DND-41 (cell line): Measurements from ENCODE around the gene TMEM18.

Experiments
- ATAC-seq: fragments of 200-7000 bp; cut with Tn5 transposase; 3 replicates; pipeline ENCODE4 v1.9.1; 2021; ENCODE audit warnings: low read depth; ENCODE audit not compliant: insufficient read depth
- DNase-seq: peaks from one replicate; pipeline ENCODE4 v3.0.0-alpha.2; 2020
- H2AFZ ChIP-seq: 2 replicates; pipeline ENCODE4 v1.6.0; 2012; ENCODE audit warnings: low read depth, low read length
- H3K27ac ChIP-seq: 2 replicates; pipeline ENCODE4 v1.5.1; 2012; ENCODE audit warnings: low read length, inconsistent platforms
- H3K27me3 ChIP-seq: fragments of 200-600 bp; sonication (generic); 2 replicates; pipeline ENCODE4 v1.6.0; 2012; ENCODE audit warnings: low read length, mild to moderate bottlenecking, inconsistent platforms; ENCODE audit not compliant: insufficient read depth, poor library complexity
- H3K36me3 ChIP-seq: 2 replicates; pipeline ENCODE4 v1.5.1; 2012; ENCODE audit warnings: low read length, inconsistent platforms; ENCODE audit not compliant: insufficient read depth
- H3K4me1 ChIP-seq: 2 replicates; pipeline ENCODE4 v1.5.1; 2012; ENCODE audit warnings: mild to moderate bottlenecking, low read length; ENCODE audit not compliant: insufficient read depth
- H3K4me2 ChIP-seq: 2 replicates; pipeline ENCODE4 v1.6.0; 2012; ENCODE audit warnings: mild to moderate bottlenecking, moderate library complexity, low read length, inconsistent platforms; ENCODE audit not compliant: insufficient read depth
- H3K4me3 ChIP-seq, 2 experiments: fragments of 200-600 bp in 1 of 2; shearing (Covaris generic) in 1 of 2; 2 replicates each; pipeline ENCODE4 v1.5.1; 2012 to 2016; ENCODE audit warnings: inconsistent platforms in 2 of 2, low read length in 2 of 2, mild to moderate bottlenecking in 2 of 2, low read depth in 1 of 2, moderate library complexity in 1 of 2
- H3K79me2 ChIP-seq: 2 replicates; pipeline ENCODE4 v1.6.0; 2012; ENCODE audit warnings: low read length, inconsistent platforms; ENCODE audit not compliant: insufficient read depth
- H3K9ac ChIP-seq: 2 replicates; pipeline ENCODE4 v1.6.0; 2012; ENCODE audit warnings: low read depth, mild to moderate bottlenecking, inconsistent platforms, low read length, moderate library complexity
- H3K9me3 ChIP-seq: 2 replicates; pipeline ENCODE4 v1.5.1; 2012; ENCODE audit warnings: low read length, moderate library complexity, mild to moderate bottlenecking, inconsistent platforms; ENCODE audit not compliant: insufficient read depth, severe bottlenecking
- H4K20me1 ChIP-seq: 2 replicates; pipeline ENCODE4 v1.6.0; 2012; ENCODE audit warnings: low read length; ENCODE audit not compliant: insufficient read depth
- EZH2 ChIP-seq: IDR thresholded peaks from 3 replicates; pipeline ENCODE4 v1.6.1; 2012; ENCODE audit warnings: borderline replicate concordance, low read depth, mild to moderate bottlenecking, moderate library complexity, low read length, inconsistent platforms; ENCODE audit not compliant: severe bottlenecking
- TF ChIP-seq, protein P1 (sequence below): IDR thresholded peaks from 2 replicates; pipeline ENCODE4 v1.5.1; 2012; ENCODE audit warnings: borderline replicate concordance, low read length, moderate library complexity, mild to moderate bottlenecking; ENCODE audit not compliant: poor library complexity, severe bottlenecking; ENCODE audit errors: extremely low read depth

Gene TMEM18

DNA sequence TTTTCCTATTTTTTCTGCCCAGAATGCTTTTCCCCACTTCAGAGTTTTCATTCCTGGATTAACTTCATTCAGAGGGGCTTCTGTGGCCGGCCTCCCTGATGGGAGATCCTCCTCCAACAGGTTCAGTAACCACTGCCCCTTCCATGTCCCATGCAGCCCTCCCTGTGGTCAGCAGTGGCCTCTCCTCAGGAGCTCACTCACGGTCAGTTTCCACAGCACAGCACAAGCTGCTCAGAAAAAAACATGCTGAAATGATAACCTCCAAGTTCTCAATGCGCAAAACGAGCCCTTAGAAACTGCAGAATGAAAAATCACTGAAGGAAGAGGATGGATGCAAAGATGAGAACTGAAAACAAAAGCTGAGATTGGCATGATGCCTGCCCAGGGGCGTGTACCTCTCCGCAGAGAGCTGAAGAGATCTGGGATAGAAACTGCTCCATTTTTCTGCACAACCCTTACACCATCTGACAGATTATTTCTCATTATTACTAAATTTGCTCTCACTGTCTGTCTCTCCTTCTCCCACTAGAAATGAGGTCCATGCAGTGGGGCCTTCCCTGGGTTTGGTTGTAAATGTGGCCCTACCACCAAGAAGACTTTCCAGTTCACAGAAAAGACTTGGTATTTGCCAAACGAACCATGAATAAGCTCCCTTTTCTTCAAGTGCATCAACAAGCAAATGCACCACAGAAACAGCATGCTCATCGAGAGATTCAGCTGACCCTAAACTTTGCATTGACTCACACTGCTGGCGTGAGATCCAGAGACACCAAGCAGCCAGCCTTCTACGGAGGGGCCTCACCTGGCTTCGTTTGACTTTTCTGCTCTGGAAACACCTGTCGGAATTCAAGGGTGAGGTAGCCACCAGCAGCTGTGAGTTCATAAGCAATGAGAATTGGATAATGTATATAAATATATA lies 51.5 kb downstream of the TMEM18 start:
- H3K4me3 ChIP-seq: no peak overlapping the region
- H3K4me1 ChIP-seq: no peaks in the 10 kb centered on the region
- no peaks in the 10 kb centered on the region for H3K9me3 ChIP-seq
- H3K4me2 ChIP-seq: no peak overlapping the region
- H2AFZ ChIP-seq: no peak overlapping the region
- H3K27ac ChIP-seq: no peak overlapping the region
- ATAC-seq (no peak), DNase-seq (no peak)
- H3K9ac ChIP-seq: no peak overlapping the region
- H3K79me2 ChIP-seq: no peaks in the 10 kb centered on the region
- no peak for TF ChIP-seq EZH2
- TF ChIP-seq, protein P1, sequence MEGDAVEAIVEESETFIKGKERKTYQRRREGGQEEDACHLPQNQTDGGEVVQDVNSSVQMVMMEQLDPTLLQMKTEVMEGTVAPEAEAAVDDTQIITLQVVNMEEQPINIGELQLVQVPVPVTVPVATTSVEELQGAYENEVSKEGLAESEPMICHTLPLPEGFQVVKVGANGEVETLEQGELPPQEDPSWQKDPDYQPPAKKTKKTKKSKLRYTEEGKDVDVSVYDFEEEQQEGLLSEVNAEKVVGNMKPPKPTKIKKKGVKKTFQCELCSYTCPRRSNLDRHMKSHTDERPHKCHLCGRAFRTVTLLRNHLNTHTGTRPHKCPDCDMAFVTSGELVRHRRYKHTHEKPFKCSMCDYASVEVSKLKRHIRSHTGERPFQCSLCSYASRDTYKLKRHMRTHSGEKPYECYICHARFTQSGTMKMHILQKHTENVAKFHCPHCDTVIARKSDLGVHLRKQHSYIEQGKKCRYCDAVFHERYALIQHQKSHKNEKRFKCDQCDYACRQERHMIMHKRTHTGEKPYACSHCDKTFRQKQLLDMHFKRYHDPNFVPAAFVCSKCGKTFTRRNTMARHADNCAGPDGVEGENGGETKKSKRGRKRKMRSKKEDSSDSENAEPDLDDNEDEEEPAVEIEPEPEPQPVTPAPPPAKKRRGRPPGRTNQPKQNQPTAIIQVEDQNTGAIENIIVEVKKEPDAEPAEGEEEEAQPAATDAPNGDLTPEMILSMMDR: no peak
- H4K20me1 ChIP-seq: no peaks in the 10 kb centered on the region
- no peaks in the 10 kb centered on the region for H3K27me3 ChIP-seq
- no peaks in the 10 kb centered on the region for H3K36me3 ChIP-seq

- no peak for DNase-seq
- ATAC-seq: no peak
- Histone ChIP-seq H3K36me3 (no peaks in the 10 kb centered on the region), H2AFZ (no peak overlapping the region), H3K27me3 (no peaks in the 10 kb centered on the region), H3K27ac (no peak overlapping the region), H3K4me3 (no peak overlapping the region), H3K79me2 (no peaks in the 10 kb centered on the region), H3K4me2 (no peak overlapping the region), H3K9ac (no peak overlapping the region), H3K4me1 (no peaks in the 10 kb centered on the region), H4K20me1 (no peaks in the 10 kb centered on the region), H3K9me3 (no peaks in the 10 kb centered on the region)
- TF ChIP-seq, protein P1: no peak
- no peak for TF ChIP-seq EZH2
Observed at GRCh38 chr2:624551-625347, 52.5 kb downstream of the TMEM18 start.

DNA sequence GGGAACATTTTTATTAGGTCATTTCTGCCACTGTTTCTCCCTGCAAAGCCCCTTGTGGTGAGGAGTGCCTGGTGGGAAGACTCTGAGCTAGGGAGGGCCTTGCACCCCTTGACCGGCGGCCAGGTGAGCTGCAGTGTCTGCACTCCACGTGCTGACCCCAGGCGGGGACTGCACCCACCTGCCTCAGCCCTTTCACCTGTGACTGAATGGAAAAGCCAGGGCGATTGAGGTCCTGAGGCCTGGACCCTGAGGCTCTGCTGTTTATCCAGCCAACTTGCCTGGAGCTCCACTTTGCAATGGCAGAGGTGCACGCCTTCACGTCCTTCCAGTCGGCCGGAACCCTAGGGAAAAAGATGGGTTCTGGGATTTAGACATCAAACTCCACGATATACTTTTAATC lies 53.1 kb downstream of the TMEM18 start:
- H3K79me2 ChIP-seq: no peaks in the 10 kb centered on the region
- H3K4me2 ChIP-seq: no peak overlapping the region
- no peak overlapping the region for H3K9ac ChIP-seq
- no peaks in the 10 kb centered on the region for H4K20me1 ChIP-seq
- no peaks in the 10 kb centered on the region for H3K36me3 ChIP-seq
- H3K27ac ChIP-seq: no peak overlapping the region
- H2AFZ ChIP-seq: no peak overlapping the region
- no peaks in the 10 kb centered on the region for H3K9me3 ChIP-seq
- no peaks in the 10 kb centered on the region for H3K4me1 ChIP-seq
- ATAC-seq (no peak), DNase-seq (no peak)
- no peak overlapping the region for H3K4me3 ChIP-seq
- H3K27me3 ChIP-seq: no peaks in the 10 kb centered on the region
- no peak for TF ChIP-seq EZH2
- TF ChIP-seq, protein P1: no peak
